Vagina (tissue), 2 donors: ENCODE measurements around the gene NNMT.

Experiments used
- POLR2AphosphoS5 ChIP-seq, 2 donors: sonication (generic); formaldehyde crosslinking; IDR thresholded peaks; one replicate each; pipeline ENCODE4 v1.9.0; 2017; ENCODE audit warnings: antibody characterized with exemption in 2 of 2, mild to moderate bottlenecking in 2 of 2, low read depth in 1 of 2; ENCODE audit not compliant: insufficient read depth in 1 of 2
- TF ChIP-seq, protein P1 (sequence below), 3 experiments: fragments of 450-650 bp in 2 of 3; fragments of 200-600 bp in 1 of 3; sonication (generic) in 1 of 3; IDR thresholded peaks; one replicate each; pipeline ENCODE4 v1.5.1; 2017 to 2019; ENCODE audit warnings: antibody characterized with exemption in 3 of 3, mild to moderate bottlenecking in 2 of 3, moderate library complexity in 2 of 3

DNA sequence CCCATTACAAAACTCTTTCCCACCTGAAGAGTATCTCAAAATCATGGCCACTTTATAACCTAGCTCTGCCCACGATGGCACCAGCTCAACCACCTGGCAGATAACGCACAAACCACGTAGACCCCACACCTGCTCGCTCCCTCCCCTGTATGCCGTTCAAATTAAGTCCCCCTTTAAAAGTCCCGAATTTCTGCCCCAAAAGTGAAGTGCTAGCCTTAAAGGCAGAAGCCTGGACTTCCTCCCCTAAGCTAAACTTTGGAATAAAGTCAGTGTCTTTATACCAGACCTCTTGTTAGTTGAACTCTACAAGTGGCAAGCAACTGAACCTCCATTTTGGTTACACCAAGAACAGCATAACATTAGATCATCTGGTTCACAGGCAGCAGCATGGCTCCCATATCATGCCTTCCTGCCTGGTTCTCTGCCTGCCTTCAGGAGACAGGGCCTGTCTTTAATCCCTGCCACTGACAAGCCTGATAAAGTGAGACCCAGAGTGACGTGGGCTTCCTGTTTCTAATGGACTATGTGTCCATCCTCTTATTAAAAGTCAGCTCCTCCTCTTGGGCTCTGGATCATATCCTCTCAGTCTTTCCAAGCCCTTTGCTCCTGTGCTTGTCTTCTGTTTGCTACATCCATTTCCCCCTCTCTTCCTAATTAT is 32.6 kb upstream of the NNMT start:
- TF ChIP-seq, protein P1, sequence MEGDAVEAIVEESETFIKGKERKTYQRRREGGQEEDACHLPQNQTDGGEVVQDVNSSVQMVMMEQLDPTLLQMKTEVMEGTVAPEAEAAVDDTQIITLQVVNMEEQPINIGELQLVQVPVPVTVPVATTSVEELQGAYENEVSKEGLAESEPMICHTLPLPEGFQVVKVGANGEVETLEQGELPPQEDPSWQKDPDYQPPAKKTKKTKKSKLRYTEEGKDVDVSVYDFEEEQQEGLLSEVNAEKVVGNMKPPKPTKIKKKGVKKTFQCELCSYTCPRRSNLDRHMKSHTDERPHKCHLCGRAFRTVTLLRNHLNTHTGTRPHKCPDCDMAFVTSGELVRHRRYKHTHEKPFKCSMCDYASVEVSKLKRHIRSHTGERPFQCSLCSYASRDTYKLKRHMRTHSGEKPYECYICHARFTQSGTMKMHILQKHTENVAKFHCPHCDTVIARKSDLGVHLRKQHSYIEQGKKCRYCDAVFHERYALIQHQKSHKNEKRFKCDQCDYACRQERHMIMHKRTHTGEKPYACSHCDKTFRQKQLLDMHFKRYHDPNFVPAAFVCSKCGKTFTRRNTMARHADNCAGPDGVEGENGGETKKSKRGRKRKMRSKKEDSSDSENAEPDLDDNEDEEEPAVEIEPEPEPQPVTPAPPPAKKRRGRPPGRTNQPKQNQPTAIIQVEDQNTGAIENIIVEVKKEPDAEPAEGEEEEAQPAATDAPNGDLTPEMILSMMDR (IDR thresholded peaks at IDR 0.05) = no peak
- TF ChIP-seq POLR2AphosphoS5 (IDR thresholded peaks at IDR 0.05; ENCODE audit: insufficient read depth in 1 of 2, low read depth in 1 of 2) = no peak
